Mesenchymal stem cell (in vitro differentiated cells and primary cell): Measurements from ENCODE around the gene OR4F15.
"Not testable (repeated sequence)": the region's sequence is repeated elsewhere in the genome, so short reads cannot be mapped to it uniquely, and the experiment has no call there.

ENCODE experiments used
- DNase-seq: peaks from one replicate; pipeline ENCODE4 v3.0.0-alpha.2; 2013
- H2AFZ ChIP-seq: one replicate; pipeline ENCODE4 v1.6.1; 2013; ENCODE audit warnings: low read depth, mild to moderate bottlenecking, control low read depth, inconsistent platforms, low read length, moderate library complexity
- H2AK5ac ChIP-seq: 2 replicates; pipeline ENCODE4 v1.6.1; 2013; ENCODE audit warnings: low read length, moderate library complexity, mild to moderate bottlenecking, inconsistent platforms; ENCODE audit not compliant: severe bottlenecking
- H2BK120ac ChIP-seq: one replicate; pipeline ENCODE4 v1.6.1; 2013; ENCODE audit warnings: low read depth, mild to moderate bottlenecking, inconsistent platforms, low read length, moderate library complexity
- H2BK12ac ChIP-seq, 2 experiments: one replicate each; pipeline ENCODE4 v1.6.1; 2013; ENCODE audit warnings: inconsistent platforms in 2 of 2, low read length in 2 of 2, mild to moderate bottlenecking in 2 of 2, moderate library complexity in 2 of 2, control low read depth in 1 of 2
- H2BK15ac ChIP-seq: one replicate; pipeline ENCODE4 v1.6.1; 2013; ENCODE audit warnings: mild to moderate bottlenecking, low read depth, inconsistent platforms; ENCODE audit not compliant: poor library complexity, severe bottlenecking
- H2BK5ac ChIP-seq: 2 replicates; pipeline ENCODE4 v1.6.1; 2013; ENCODE audit warnings: low read depth, mild to moderate bottlenecking, low read length, control low read depth, inconsistent platforms; ENCODE audit not compliant: poor library complexity, severe bottlenecking
- H3K14ac ChIP-seq, 2 experiments: one replicate each; pipeline ENCODE4 v1.6.1; 2013; ENCODE audit warnings: inconsistent platforms in 2 of 2, low read length in 2 of 2, control low read depth in 1 of 2, mild to moderate bottlenecking in 1 of 2, moderate library complexity in 1 of 2
- H3K18ac ChIP-seq, 2 experiments: one replicate each; pipeline ENCODE4 v1.6.1; 2013; ENCODE audit warnings: inconsistent platforms in 2 of 2, low read length in 2 of 2, control low read depth in 1 of 2, low read depth in 1 of 2, mild to moderate bottlenecking in 1 of 2
- H3K23ac ChIP-seq, 2 experiments: one replicate each; pipeline ENCODE4 v1.6.1; 2013; ENCODE audit warnings: inconsistent platforms in 2 of 2, low read length in 2 of 2, mild to moderate bottlenecking in 2 of 2, moderate library complexity in 2 of 2, control low read depth in 1 of 2
- H3K27ac ChIP-seq: 2 replicates; pipeline ENCODE4 v1.5.1; 2013; ENCODE audit warnings: mild to moderate bottlenecking, moderate library complexity, low read length, control low read depth, inconsistent platforms; ENCODE audit not compliant: poor library complexity, severe bottlenecking
- H3K27me3 ChIP-seq, 2 experiments: 2 replicates each; pipeline versions ENCODE4 v1.6.1 to v1.7.0; 2013; ENCODE audit warnings: low read length in 2 of 2, mild to moderate bottlenecking in 2 of 2, moderate library complexity in 2 of 2, control low read depth in 1 of 2, inconsistent platforms in 1 of 2; ENCODE audit not compliant: control insufficient read depth in 1 of 2, insufficient read depth in 1 of 2
- H3K36me3 ChIP-seq, 2 experiments: 2 replicates each; pipeline versions ENCODE4 v1.6.1 to v1.7.0; 2013; ENCODE audit warnings: low read length in 2 of 2, control low read depth in 1 of 2, inconsistent platforms in 1 of 2, low read depth in 1 of 2, mild to moderate bottlenecking in 1 of 2; ENCODE audit not compliant: insufficient read depth in 2 of 2, control insufficient read depth in 1 of 2
- H3K4ac ChIP-seq, 2 experiments: one replicate each; pipeline ENCODE4 v1.6.1; 2013; ENCODE audit warnings: inconsistent platforms in 2 of 2, low read length in 2 of 2, mild to moderate bottlenecking in 2 of 2, moderate library complexity in 2 of 2, control low read depth in 1 of 2, low read depth in 1 of 2
- H3K4me1 ChIP-seq: 2 replicates; pipeline ENCODE4 v1.6.1; 2013; ENCODE audit warnings: low read depth, low read length, control low read depth; ENCODE audit not compliant: control insufficient read depth, insufficient read depth
- H3K4me2 ChIP-seq: 2 replicates; pipeline ENCODE4 v1.6.1; 2013; ENCODE audit warnings: low read length, mild to moderate bottlenecking, inconsistent platforms; ENCODE audit not compliant: poor library complexity, severe bottlenecking
- H3K4me3 ChIP-seq, 2 experiments: 2 replicates each; pipeline versions ENCODE4 v1.5.1 to v1.7.0; 2013; ENCODE audit warnings: low read length in 2 of 2, mild to moderate bottlenecking in 2 of 2, control low read depth in 1 of 2, low read depth in 1 of 2; ENCODE audit not compliant: insufficient read depth in 1 of 2
- H3K79me1 ChIP-seq: replicated peaks from 2 replicates; pipeline ENCODE4 v1.6.1; 2013; ENCODE audit warnings: mild to moderate bottlenecking, control low read depth, low read length, inconsistent platforms; ENCODE audit not compliant: poor library complexity, severe bottlenecking
- H3K9ac ChIP-seq: 2 replicates; pipeline ENCODE4 v1.7.0; 2013; ENCODE audit warnings: mild to moderate bottlenecking, low read length, moderate library complexity
- H3K9me3 ChIP-seq: 2 replicates; pipeline ENCODE4 v1.7.0; 2013; ENCODE audit warnings: mild to moderate bottlenecking, low read length; ENCODE audit not compliant: control insufficient read depth
- H4K8ac ChIP-seq: one replicate; pipeline ENCODE4 v1.6.1; 2013; ENCODE audit warnings: inconsistent platforms, mild to moderate bottlenecking, low read length, moderate library complexity
- H4K91ac ChIP-seq: one replicate; pipeline ENCODE4 v1.6.1; 2013; ENCODE audit warnings: mild to moderate bottlenecking, low read length, inconsistent platforms
- WGBS: methylation state at CpG from one replicate; pipeline ENCODE4 v1.1.7; 2013; ENCODE audit warnings: mixed read lengths; 5-methylcytosine and 5-hydroxymethylcytosine counted together

The OR4F15 gene

GRCh38 chr15:101793981-101794380 is 18.0 kb upstream of the OR4F15 start:
- H2BK15ac ChIP-seq, H3K4me2 ChIP-seq, H4K8ac ChIP-seq, H3K79me1 ChIP-seq, H2AFZ ChIP-seq, H3K4me3 ChIP-seq, H3K27me3 ChIP-seq, H3K14ac ChIP-seq, H2BK5ac ChIP-seq, H3K36me3 ChIP-seq, H2BK12ac ChIP-seq, H4K91ac ChIP-seq, H3K27ac ChIP-seq, H3K4ac ChIP-seq, H3K9ac ChIP-seq, H2AK5ac ChIP-seq, DNase-seq, H3K4me1 ChIP-seq, H3K23ac ChIP-seq, H3K18ac ChIP-seq, H2BK120ac ChIP-seq, H3K9me3 ChIP-seq: not testable (repeated sequence)
- 55% methylated on average over 7 of the region's 7 CpGs for WGBS

GRCh38 chr15:101795455-101795854 is 16.5 kb upstream of the OR4F15 start:
- Histone ChIP-seq H2AK5ac (no peak overlapping the region), H2BK12ac (no peak overlapping the region), H3K4ac (no peak overlapping the region), H3K27me3 (no peaks in the 10 kb centered on the region), H2BK5ac (no peak overlapping the region), H3K9me3 (no peaks in the 10 kb centered on the region), H3K23ac (no peak overlapping the region), H3K18ac (no peak overlapping the region), H3K27ac (peak overlapping the region; percentile 43), H3K4me1 (no peaks in the 10 kb centered on the region), H3K9ac (no peak overlapping the region), H2AFZ (no peak overlapping the region), H3K14ac (no peak overlapping the region), H2BK15ac (no peak overlapping the region), H3K79me1 (no peaks in the 10 kb centered on the region), H3K36me3 (no peaks in the 10 kb centered on the region), H4K91ac (no peak overlapping the region), H3K4me2 (no peak overlapping the region), H3K4me3 (no peak overlapping the region), H2BK120ac (no peak overlapping the region), H4K8ac (no peak overlapping the region)
- 50% methylated on average over 1 of the region's 1 CpG for WGBS
- DNase-seq: peak; percentile 73

- Histone ChIP-seq H4K91ac (no peak overlapping the region), H4K8ac (no peak overlapping the region), H2BK15ac (no peak overlapping the region), H3K23ac (no peak overlapping the region), H3K4ac (no peak overlapping the region), H3K18ac (no peak overlapping the region), H3K4me1 (no peaks in the 10 kb centered on the region), H2AFZ (no peak overlapping the region), H3K27ac (no peak overlapping the region), H3K9ac (no peak overlapping the region), H3K9me3 (no peaks in the 10 kb centered on the region), H3K14ac (no peak overlapping the region), H3K4me2 (no peak overlapping the region), H2BK12ac (no peak overlapping the region), H2BK120ac (no peak overlapping the region), H3K36me3 (no peaks in the 10 kb centered on the region), H3K4me3 (no peak overlapping the region), H3K79me1 (no peaks in the 10 kb centered on the region), H2BK5ac (no peak overlapping the region), H3K27me3 (peaks cover 0 to 4% of the 10 kb centered on the region in 2 experiments), H2AK5ac (no peak overlapping the region)
- no peak for DNase-seq
- WGBS: 29% methylated on average over 1 of the region's 1 CpG
These were observed 12.3 kb upstream of the OR4F15 start for GRCh38 chr15:101799665-101800064.

- Histone ChIP-seq H3K9ac (no peak overlapping the region), H3K9me3 (no peaks in the 10 kb centered on the region), H2BK15ac (no peak overlapping the region), H2AK5ac (no peak overlapping the region), H4K91ac (no peak overlapping the region), H3K14ac (no peak overlapping the region), H3K27me3 (peaks cover 0 to 4% of the 10 kb centered on the region in 2 experiments), H3K79me1 (no peaks in the 10 kb centered on the region), H3K4ac (no peak overlapping the region), H3K4me2 (no peak overlapping the region), H3K27ac (no peak overlapping the region), H3K18ac (no peak overlapping the region), H2BK5ac (no peak overlapping the region), H3K4me3 (no peak overlapping the region), H3K4me1 (no peaks in the 10 kb centered on the region), H3K36me3 (no peaks in the 10 kb centered on the region), H2BK120ac (no peak overlapping the region), H3K23ac (no peak overlapping the region), H2BK12ac (no peak overlapping the region), H4K8ac (no peak overlapping the region), H2AFZ (no peak overlapping the region)
- no peak for DNase-seq
- WGBS: 83% methylated on average over 1 of the region's 1 CpG
These were observed 11.0 kb upstream of the OR4F15 start for GRCh38 chr15:101801048-101801447.
